HEK293T (cell line): ENCODE measurements around the gene CGNL1.

ENCODE experiments used
- CTCF ChIA-PET: fragments of 350-600 bp; formaldehyde crosslinking; extraction: SDS; loops from one replicate; lab custom pipeline; 2021; ENCODE audit warnings: antibody characterized with exemption, inconsistent platforms; lab: Yijun Ruan, JAX
- POLR2A ChIA-PET: fragments of 350-600 bp; formaldehyde crosslinking; extraction: SDS; loops from one replicate; lab custom pipeline; 2020; ENCODE audit warnings: antibody characterized with exemption, inconsistent platforms; lab: Yijun Ruan, JAX
- DNase-seq: peaks from one replicate; pipeline ENCODE4 v3.0.0; 2012; ENCODE audit warnings: mixed read lengths; ENCODE audit errors: extremely low spot score
- ARNT ChIP-seq: fragments of 450-650 bp; IDR thresholded peaks from 2 replicates; pipeline ENCODE4 v1.6.1; 2017; ENCODE audit warnings: mild to moderate bottlenecking
- BHLHE40 ChIP-seq: fragments of 450-650 bp; IDR thresholded peaks from 2 replicates; pipeline ENCODE4 v1.6.1; 2016; ENCODE audit warnings: mild to moderate bottlenecking, moderate library complexity, borderline replicate concordance
- CTBP1 ChIP-seq: fragments of 450-650 bp; IDR thresholded peaks from 2 replicates; pipeline ENCODE4 v1.6.1; 2016; ENCODE audit warnings: borderline replicate concordance
- ELF4 ChIP-seq: fragments of 450-650 bp; IDR thresholded peaks from 2 replicates; pipeline ENCODE4 v1.6.1; 2017; ENCODE audit warnings: antibody characterized with exemption
- FOXA1 ChIP-seq: fragments of 450-650 bp; IDR thresholded peaks from 2 replicates; pipeline ENCODE4 v1.6.1; 2016; ENCODE audit warnings: mild to moderate bottlenecking
- FOXK2 ChIP-seq: fragments of 450-650 bp; IDR thresholded peaks from 2 replicates; pipeline ENCODE4 v1.6.1; 2016; ENCODE audit warnings: mild to moderate bottlenecking
- FOXM1 ChIP-seq: fragments of 450-650 bp; IDR thresholded peaks from 2 replicates; pipeline ENCODE4 v1.6.1; 2017; ENCODE audit warnings: mild to moderate bottlenecking, borderline replicate concordance
- HDGF ChIP-seq: fragments of 450-650 bp; IDR thresholded peaks from 2 replicates; pipeline ENCODE4 v1.6.1; 2017; ENCODE audit warnings: antibody characterized with exemption, borderline replicate concordance
- L3MBTL2 ChIP-seq: fragments of 450-650 bp; conservative IDR thresholded peaks from 2 replicates; pipeline ENCODE4 v1.6.1; 2016; ENCODE audit warnings: mild to moderate bottlenecking
- LEF1 ChIP-seq: fragments of 450-650 bp; IDR thresholded peaks from 2 replicates; pipeline ENCODE4 v1.6.1; 2017; ENCODE audit warnings: mild to moderate bottlenecking, borderline replicate concordance
- NFRKB ChIP-seq: fragments of 450-650 bp; IDR thresholded peaks from 2 replicates; pipeline ENCODE4 v1.6.1; 2016; ENCODE audit warnings: mild to moderate bottlenecking, moderate library complexity
- SP1 ChIP-seq: fragments of 450-650 bp; IDR thresholded peaks from 2 replicates; pipeline ENCODE4 v1.6.1; 2017
- SUZ12 ChIP-seq: fragments of 450-650 bp; IDR thresholded peaks from 2 replicates; pipeline ENCODE4 v1.6.1; 2016; ENCODE audit warnings: mild to moderate bottlenecking
- TARDBP ChIP-seq: fragments of 450-650 bp; IDR thresholded peaks from 2 replicates; pipeline ENCODE4 v1.6.1; 2016
- ZNF384 ChIP-seq: fragments of 450-650 bp; IDR thresholded peaks from 2 replicates; pipeline ENCODE4 v1.6.1; 2016
- TF ChIP-seq, protein P1 (sequence below): fragments of 450-650 bp; IDR thresholded peaks from 2 replicates; pipeline ENCODE4 v1.6.1; 2016

The CGNL1 gene

DNA sequence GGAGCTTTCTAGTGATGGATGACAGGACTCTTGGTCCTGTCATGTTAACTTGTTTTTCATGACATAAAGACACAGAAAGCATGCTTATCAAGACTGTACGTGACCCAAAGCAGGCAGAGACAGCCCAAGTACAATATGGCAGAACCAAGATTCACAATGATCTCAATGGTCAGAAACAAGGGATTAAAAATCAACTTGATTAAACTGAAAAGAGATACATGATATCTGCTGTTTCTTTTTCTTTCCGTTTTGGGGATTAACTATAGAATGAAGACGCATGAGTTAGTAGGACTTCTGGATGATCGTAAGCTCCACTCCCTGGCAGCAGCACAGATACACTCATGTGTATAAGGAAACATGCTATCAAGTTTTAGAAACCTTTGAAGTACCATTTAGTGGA, 117.0 kb downstream of the CGNL1 start:
- no peak for DNase-seq
- no peak for TF ChIP-seq NFRKB
- no peak for TF ChIP-seq FOXA1
- TF ChIP-seq TARDBP = no peak
- TF ChIP-seq ARNT = no peak
- TF ChIP-seq L3MBTL2 = no peak
- TF ChIP-seq, protein P1, sequence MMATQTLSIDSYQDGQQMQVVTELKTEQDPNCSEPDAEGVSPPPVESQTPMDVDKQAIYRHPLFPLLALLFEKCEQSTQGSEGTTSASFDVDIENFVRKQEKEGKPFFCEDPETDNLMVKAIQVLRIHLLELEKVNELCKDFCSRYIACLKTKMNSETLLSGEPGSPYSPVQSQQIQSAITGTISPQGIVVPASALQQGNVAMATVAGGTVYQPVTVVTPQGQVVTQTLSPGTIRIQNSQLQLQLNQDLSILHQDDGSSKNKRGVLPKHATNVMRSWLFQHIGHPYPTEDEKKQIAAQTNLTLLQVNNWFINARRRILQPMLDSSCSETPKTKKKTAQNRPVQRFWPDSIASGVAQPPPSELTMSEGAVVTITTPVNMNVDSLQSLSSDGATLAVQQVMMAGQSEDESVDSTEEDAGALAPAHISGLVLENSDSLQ = no peak
- ChIA-PET CTCF (no interaction called here), POLR2A (no interaction called here)

DNA sequence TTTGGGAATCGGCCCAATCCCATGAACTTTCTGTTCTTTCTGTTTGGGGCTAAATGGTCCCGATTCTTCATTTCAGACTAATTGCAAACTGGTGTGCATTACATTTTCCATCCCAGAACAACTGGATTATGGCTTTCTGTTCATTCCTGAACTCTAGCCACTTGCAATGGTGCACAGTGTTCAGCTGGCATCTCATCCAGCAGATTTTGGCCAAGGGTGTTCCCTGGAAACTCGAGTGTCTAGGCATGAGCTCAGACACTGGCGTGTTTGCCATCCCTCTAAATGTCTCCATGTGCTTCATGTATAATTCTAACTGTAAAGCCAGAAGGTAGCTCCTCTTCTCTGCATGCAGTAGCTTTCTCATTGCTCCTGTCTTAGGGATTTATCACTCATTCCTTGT, 118.3 kb downstream of the CGNL1 start:
- POLR2A ChIA-PET = no interaction called here
- CTCF ChIA-PET = no interaction called here
- TF ChIP-seq SUZ12 (no peak), ZNF384 (no peak), SP1 (no peak), BHLHE40 (no peak), TARDBP (no peak), LEF1 (no peak), FOXM1 (no peak), CTBP1 (no peak), L3MBTL2 (no peak), FOXK2 (no peak), ARNT (no peak), NFRKB (no peak), ELF4 (no peak), HDGF (no peak), FOXA1 (no peak)
- TF ChIP-seq, protein P1 = no peak
- DNase-seq = no peak

DNA sequence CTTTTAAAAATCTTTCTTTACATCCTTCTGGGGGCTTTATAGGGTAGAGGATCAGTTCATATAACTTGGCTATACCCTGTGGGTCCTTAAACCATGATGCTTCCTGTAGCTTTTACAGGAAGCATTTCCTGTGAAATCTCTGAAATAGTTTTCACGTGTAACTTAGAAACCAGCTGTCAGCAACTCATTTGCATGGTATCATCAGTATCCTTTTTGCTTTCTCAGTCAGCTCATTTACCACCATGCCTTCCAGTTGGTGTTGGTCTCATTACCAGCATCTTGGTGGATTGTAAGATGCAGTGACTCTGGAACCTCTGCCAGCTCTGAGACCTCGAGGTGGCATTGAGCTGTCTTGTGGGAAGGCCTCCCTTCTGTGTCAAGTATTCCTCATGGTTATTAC, 118.7 kb downstream of the CGNL1 start:
- CTCF ChIA-PET = no interaction called here
- TF ChIP-seq, protein P1 = no peak
- TF ChIP-seq TARDBP (no peak), LEF1 (no peak), ELF4 (no peak), HDGF (no peak), FOXA1 (no peak), L3MBTL2 (no peak), BHLHE40 (no peak), ARNT (no peak), FOXK2 (no peak), SUZ12 (no peak), NFRKB (no peak), FOXM1 (no peak), ZNF384 (no peak), SP1 (no peak), CTBP1 (no peak)
- POLR2A ChIA-PET = no interaction called here
- DNase-seq = no peak

DNA sequence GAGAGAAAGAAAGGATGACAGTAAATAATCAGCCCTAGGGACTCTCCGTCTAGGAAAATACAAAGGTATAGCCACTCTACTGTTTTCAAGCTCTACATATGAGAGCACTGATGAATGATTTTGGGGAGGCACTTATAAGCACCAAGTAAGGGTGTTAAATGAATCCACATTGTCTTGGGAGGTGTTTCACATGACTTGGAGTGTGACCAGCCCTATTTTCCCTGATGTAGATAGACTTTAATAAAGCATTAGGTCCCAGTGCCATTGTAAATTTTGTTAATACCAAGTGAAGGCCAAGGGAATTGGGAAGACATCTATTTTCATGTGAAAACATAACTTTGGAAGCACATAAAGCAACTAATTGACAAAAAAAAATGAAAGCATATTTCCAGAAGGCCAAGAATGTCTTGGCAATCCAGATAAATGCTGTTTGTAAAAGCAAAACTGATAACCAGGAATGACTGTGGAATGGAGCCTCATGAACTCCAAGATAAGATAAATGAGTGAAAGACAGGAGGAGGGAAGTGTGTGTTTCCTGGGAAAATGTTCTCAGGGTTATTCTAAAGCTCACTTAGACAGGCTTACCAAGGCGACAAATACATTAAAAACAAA, 119.4 kb downstream of the CGNL1 start:
- ChIA-PET POLR2A (no interaction called here), CTCF (no interaction called here)
- DNase-seq = no peak
- TF ChIP-seq NFRKB = no peak
- TF ChIP-seq, protein P1 = no peak
- TF ChIP-seq FOXA1 = no peak
- TF ChIP-seq ARNT = no peak
- no peak for TF ChIP-seq BHLHE40
- TF ChIP-seq HDGF = no peak
- no peak for TF ChIP-seq L3MBTL2
- TF ChIP-seq CTBP1 = no peak
- TF ChIP-seq SUZ12 = no peak
- TF ChIP-seq SP1 = no peak
- no peak for TF ChIP-seq LEF1
- TF ChIP-seq ZNF384 = no peak
- TF ChIP-seq FOXM1 = no peak

DNA sequence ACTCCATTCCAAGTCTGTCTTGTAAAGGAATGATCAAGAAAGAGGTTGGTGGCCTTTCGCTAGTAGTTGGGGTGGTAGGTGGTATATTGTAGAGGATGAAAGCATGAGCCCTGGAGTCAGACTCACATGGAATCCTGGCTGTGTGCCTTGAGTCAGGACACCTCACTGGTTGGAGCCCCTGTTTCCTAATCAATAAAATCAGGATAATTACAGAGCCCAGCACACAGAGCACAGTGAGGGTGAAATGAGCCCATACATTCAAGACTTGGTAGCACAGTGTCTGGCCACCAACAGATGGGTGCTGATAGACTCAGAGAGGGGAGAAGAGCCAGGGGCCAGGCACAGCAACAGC, 120.3 kb downstream of the CGNL1 start:
- TF ChIP-seq ARNT (no peak), SP1 (no peak), BHLHE40 (no peak), TARDBP (no peak), ELF4 (no peak), CTBP1 (no peak), SUZ12 (no peak), ZNF384 (no peak)
- ChIA-PET POLR2A (no interaction called here), CTCF (no interaction called here)
- DNase-seq = no peak
